GM12872 (cell line): ENCODE data around the gene KLF12.

Source experiments
- TF ChIP-seq, protein P1 (sequence below): IDR thresholded peaks from 3 replicates; pipeline ENCODE4 v1.5.1; 2011; ENCODE audit warnings: low read depth, mild to moderate bottlenecking, low read length, moderate library complexity; ENCODE audit not compliant: insufficient read depth

KLF12 gene

DNA sequence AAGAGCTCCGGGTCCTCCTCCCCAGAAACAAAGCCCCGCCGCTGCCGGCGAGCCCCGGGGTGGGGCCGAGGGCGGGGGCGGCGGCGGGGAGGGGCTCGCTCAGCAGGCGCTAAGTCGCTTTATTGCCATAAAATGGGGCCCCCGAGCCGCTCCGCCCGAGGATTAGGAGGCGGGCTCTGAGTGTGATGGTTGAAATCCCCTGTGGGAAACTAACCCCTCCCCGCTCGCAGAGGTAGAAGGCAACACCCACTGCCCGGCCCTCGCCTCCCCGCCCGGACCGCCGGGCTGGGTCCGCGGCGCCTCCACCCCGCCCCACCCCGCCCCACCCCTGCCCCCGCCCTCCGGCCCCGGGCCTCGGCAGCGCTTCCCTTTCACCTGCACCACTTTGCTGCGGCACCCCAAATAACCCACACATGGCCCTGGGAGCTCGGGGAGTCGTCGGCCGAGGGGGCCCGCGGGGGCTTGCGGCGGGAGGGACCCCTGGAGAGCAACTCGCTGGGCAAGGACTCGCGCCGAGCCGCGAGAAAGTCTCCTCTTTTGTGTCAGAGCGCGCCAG is at the start of gene KLF12:
KLF12 (minus strand) TSS at position 184 of the 556 bp plus-strand sequence.
- TF ChIP-seq, protein P1, sequence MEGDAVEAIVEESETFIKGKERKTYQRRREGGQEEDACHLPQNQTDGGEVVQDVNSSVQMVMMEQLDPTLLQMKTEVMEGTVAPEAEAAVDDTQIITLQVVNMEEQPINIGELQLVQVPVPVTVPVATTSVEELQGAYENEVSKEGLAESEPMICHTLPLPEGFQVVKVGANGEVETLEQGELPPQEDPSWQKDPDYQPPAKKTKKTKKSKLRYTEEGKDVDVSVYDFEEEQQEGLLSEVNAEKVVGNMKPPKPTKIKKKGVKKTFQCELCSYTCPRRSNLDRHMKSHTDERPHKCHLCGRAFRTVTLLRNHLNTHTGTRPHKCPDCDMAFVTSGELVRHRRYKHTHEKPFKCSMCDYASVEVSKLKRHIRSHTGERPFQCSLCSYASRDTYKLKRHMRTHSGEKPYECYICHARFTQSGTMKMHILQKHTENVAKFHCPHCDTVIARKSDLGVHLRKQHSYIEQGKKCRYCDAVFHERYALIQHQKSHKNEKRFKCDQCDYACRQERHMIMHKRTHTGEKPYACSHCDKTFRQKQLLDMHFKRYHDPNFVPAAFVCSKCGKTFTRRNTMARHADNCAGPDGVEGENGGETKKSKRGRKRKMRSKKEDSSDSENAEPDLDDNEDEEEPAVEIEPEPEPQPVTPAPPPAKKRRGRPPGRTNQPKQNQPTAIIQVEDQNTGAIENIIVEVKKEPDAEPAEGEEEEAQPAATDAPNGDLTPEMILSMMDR: no peak

DNA sequence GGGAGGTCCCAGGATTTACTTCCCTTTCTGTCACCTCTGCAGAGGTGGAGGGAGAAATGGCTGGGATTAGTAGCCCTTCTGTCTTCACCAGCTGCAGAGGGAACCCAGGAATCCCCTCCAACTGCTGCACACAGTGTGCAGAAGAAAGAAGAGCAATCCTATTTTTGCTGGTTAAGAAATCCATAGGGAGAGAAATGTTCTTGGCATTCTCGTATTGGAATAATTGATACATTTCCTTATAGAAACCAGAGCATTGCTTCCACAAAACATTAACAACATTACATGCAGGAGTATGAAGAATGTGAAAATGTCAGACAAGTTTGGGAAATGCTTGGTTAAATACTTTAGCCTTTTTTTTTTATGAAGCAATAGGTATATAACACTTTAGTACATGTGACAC is 48.3 kb upstream of the KLF12 start:
- TF ChIP-seq, protein P1: no peak

DNA sequence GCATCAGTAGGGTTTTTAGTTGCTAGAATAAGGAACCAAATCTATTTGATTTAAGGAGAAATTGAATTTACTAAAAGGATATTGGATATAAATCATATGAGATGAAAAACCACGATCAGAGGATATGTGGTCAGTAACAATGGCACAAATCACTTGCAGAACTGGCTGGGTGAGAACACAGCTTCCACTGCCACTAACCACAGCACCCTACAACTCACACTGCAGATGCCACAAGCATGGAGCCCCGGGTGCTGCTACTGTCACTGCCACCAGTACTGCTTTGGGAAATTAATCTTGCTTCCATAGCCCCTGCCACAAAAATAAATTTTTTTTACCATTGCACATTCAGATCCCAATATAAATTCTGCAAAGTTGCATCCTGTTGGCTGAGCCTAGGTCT is 40.6 kb upstream of the KLF12 start:
- TF ChIP-seq, protein P1: no peak

DNA sequence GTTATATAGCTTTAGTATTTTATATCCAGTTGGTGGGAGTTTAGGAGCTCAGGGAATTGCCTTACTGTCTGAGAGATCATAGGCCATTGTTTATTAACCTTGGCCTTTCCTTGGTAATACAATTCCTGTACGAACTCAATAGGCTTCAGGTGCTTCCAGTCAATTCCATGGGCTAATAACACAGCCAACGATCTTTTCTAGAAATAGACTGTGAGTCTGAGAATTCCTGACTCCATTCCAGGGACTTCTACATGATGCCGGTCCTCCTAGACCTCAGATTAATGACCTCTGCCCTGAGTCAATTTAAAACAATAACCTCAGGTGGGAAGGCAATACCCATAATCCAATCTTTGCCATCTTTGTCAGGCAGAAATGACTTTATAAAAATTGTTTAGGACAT is 39.6 kb upstream of the KLF12 start:
- TF ChIP-seq, protein P1: no peak

DNA sequence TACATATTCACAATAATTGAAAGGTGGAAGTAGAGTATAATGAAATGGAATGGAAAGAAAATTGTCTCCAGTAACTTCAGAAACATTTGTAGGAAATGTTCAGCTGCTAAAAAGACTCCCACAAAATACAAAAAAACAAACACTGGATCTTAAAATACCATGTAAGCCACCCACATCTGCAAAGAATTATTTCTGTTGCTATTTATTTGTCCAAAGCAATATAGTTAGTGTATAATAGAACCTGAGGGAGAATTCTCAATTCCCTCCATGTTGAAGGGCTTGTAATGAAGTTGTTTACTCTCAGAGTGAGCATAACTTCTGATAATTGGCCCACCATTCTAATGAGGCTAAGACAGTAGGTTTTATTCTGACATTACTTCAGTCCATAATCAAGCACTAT is 37.4 kb upstream of the KLF12 start:
- TF ChIP-seq, protein P1: no peak

DNA sequence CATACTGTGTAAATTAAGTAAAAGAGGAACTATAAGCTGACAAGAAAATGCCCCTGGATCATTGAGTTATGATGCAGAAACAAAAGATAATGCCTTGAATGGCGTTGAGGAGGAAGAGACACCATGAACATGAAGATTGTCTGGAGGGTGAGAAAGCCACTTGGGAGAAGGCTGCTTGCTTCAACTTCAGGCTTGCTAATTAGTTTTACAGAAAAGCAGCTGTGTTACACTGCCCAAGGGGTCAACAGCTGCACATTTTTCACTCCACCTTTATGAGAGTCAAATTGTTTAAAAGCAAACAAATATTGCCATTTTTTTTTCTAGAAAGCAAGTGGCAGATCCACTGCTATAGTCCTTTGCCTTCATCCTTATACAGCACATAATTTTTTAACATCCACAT is 35.5 kb upstream of the KLF12 start:
- TF ChIP-seq, protein P1: no peak

DNA sequence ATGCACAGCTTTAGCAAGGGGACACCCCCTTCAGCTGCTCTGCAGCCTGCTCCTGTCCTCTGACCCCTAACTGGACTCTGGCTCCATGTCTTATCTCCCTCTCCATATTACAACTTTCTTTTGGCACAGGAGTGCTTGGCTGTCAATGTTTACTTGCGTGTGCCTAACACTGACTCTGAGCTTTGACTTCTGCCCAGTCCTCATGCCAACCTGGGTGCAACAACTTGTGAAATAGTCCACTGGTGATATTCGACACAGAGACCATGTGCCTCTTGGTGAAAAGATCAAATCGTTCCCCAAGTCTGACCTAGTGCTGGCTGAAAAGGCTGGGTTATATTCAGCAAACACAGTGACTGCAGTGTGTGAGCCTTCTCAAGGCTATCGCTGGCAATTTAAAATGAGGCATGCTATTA is 34.1 kb upstream of the KLF12 start:
- TF ChIP-seq, protein P1: no peak
